Measurements from ENCODE around the gene HNRNPU. TPM values are rescaled to one million over a fixed set of nuclear protein-coding genes. Genes with fewer than 3 reads are reported as not detected.

HNRNPU gene
- polyA plus RNA-seq, 1 donor = 395 TPM

DNA sequence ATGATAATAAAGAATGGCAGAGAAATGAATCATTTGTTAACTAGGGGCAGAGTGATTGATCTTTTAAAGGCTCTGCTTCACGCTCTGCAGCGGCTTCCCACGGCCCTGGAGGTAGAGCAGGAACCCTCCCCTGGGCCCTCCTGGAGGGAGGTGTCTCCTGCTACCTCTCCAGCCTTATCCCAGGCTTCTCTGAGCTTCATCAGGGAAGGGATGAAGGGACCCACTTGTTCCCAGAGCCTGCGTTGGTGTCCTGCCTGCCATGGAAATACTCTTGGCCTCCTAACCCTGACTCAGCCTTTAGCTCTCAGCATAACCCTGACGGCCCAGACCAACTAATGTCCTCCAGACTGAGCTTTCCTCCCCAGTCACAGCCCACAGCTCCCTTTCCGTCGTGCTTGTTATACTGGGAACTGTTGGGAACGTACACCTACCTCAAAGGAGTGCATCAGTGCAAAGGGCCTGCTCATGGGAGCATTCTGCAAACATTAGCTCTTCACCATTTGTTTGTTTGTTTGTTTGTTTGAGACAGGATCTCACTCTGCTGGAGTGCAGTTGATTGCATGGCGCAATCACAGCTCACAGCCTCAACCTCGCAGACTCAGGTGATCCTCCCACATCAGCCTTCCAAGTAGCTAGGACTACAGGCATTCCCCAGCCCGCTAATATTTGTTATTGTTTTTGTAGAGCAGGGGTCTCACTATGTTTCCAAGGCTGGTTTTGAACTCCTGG, 17.4 kb upstream of the HNRNPU start:
- no peak for DNase-seq
- H3K27me3 ChIP-seq (ENCODE audit: control insufficient read depth, insufficient read depth, low read length) = no peaks in the 10 kb centered on the region
- no CpG with 5 or more reads among the region's 11 CpGs for WGBS (ENCODE audit: insufficient coverage, low lambda C conversion rate)
- no peaks in the 10 kb centered on the region for H3K4me1 ChIP-seq (ENCODE audit: control insufficient read depth, insufficient read depth, low read length)
- no peak overlapping the region for H3K27ac ChIP-seq (ENCODE audit: low read length)
- H3K4me3 ChIP-seq (ENCODE audit: low read length) = no peak overlapping the region
- H3K36me3 ChIP-seq (ENCODE audit: control insufficient read depth, insufficient read depth, low read length) = no peaks in the 10 kb centered on the region
- no peaks in the 10 kb centered on the region for H3K9me3 ChIP-seq (ENCODE audit: control insufficient read depth, low read depth, low read length)

GRCh38 chr1:244878681-244879080, 14.3 kb upstream of the HNRNPU start:
- DNase-seq = no peak
- Histone ChIP-seq H3K4me1 (ENCODE audit: control insufficient read depth, insufficient read depth, low read length) (no peaks in the 10 kb centered on the region), H3K36me3 (ENCODE audit: control insufficient read depth, insufficient read depth, low read length) (no peaks in the 10 kb centered on the region), H3K27me3 (ENCODE audit: control insufficient read depth, insufficient read depth, low read length) (no peaks in the 10 kb centered on the region), H3K9me3 (ENCODE audit: control insufficient read depth, low read depth, low read length) (no peaks in the 10 kb centered on the region), H3K4me3 (ENCODE audit: low read length) (no peak overlapping the region), H3K27ac (ENCODE audit: low read length) (no peak overlapping the region)
- 90% methylated on average over 2 of the region's 5 CpGs for WGBS (ENCODE audit: insufficient coverage, low lambda C conversion rate)

DNA sequence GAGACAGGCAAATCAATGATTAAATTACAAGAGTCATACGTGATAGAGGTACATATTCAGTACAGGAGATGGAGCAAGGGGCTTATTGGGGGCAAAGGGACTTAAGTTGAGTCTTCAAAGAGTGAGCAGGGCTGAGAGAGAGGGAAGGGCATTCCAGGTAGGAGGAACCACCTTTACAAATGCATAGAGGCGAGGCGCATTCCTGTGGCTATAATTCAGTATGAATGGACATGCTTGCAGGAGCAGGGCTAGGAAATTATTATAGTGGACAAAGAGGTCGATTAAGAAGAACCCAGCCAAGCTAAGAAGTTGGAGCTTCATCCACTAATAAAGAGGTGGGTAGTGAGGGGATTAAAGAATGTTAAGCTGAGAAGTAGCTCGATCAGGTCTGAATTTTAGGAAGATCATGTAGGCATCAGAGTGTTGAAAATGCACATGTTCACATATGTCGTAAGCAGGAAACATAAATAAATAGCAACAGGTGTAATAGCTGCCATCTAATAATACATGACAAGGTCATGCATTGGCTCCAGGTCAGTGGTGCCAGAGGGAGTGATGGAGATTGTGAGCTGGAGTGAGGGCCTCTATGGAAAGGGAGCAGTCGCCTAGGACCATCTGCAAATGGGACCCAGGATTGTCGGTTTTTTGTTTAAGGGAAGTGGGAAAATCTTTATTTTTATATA, 12.0 kb upstream of the HNRNPU start:
- no peak for DNase-seq
- Histone ChIP-seq H3K4me1 (ENCODE audit: control insufficient read depth, insufficient read depth, low read length) (no peaks in the 10 kb centered on the region), H3K9me3 (ENCODE audit: control insufficient read depth, low read depth, low read length) (no peaks in the 10 kb centered on the region), H3K36me3 (ENCODE audit: control insufficient read depth, insufficient read depth, low read length) (no peaks in the 10 kb centered on the region), H3K4me3 (ENCODE audit: low read length) (no peak overlapping the region), H3K27me3 (ENCODE audit: control insufficient read depth, insufficient read depth, low read length) (no peaks in the 10 kb centered on the region), H3K27ac (ENCODE audit: low read length) (no peak overlapping the region)
- 100% methylated on average over 2 of the region's 8 CpGs for WGBS (ENCODE audit: insufficient coverage, low lambda C conversion rate)

DNA sequence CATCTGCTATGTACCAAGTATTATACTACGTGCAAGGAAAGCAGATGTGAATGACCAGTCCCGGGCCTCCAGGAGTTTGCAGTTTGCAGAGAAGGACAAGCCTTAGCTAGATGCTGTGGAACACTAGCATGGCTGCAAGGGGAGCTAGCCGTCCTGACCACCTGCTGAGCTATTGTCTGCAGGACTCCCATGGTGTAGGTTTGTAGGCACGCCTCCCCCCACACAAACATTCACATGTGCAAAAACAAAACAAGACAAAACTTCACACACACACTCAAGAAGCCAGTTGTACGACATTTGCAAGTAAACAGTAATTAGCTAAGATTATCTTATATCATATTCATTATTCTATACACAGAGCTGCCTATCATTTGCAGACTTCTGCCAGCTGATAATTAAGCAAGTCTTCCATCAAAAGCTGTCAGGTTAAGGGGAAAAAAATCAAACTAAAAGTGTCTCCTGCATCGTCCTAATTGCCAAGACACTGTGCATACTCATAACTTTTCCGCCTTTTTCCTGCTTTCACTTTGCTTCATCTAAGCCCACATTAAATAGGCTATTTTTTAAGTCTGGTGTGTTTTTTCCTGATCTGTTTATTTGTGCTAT, 10.7 kb upstream of the HNRNPU start:
- Histone ChIP-seq H3K27ac (ENCODE audit: low read length) (no peak overlapping the region), H3K27me3 (ENCODE audit: control insufficient read depth, insufficient read depth, low read length) (no peaks in the 10 kb centered on the region), H3K36me3 (ENCODE audit: control insufficient read depth, insufficient read depth, low read length) (no peaks in the 10 kb centered on the region), H3K4me3 (ENCODE audit: low read length) (no peak overlapping the region), H3K9me3 (ENCODE audit: control insufficient read depth, low read depth, low read length) (no peaks in the 10 kb centered on the region), H3K4me1 (ENCODE audit: control insufficient read depth, insufficient read depth, low read length) (no peaks in the 10 kb centered on the region)
- DNase-seq = no peak
- WGBS (ENCODE audit: insufficient coverage, low lambda C conversion rate) = 83% methylated on average over 1 of the region's 7 CpGs

DNA sequence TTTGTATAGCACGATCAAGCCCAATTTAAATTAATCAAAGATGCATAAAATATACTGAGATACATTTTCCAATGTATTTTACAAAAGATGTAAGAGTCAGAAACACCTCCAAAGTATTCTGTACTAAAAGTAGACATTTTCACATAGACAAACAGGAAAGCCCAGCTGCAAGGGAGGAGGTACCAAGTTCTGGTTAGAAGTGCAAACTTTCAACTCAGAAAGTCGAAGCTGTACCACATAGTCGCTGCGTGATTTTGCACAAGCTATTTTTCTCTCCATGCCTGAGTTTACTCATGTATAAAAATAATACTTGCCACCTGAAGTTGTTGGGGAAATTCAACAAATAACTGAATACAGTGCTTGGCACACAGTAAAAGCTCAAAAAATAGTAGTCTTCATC, 5.6 kb upstream of the HNRNPU start:
- no peak overlapping the region for H3K27ac ChIP-seq (ENCODE audit: low read length)
- no peaks in the 10 kb centered on the region for H3K9me3 ChIP-seq (ENCODE audit: control insufficient read depth, low read depth, low read length)
- no peak for DNase-seq
- peaks cover 9% of the 10 kb centered on the region for H3K4me1 ChIP-seq (ENCODE audit: control insufficient read depth, insufficient read depth, low read length)
- no peaks in the 10 kb centered on the region for H3K27me3 ChIP-seq (ENCODE audit: control insufficient read depth, insufficient read depth, low read length)
- no peaks in the 10 kb centered on the region for H3K36me3 ChIP-seq (ENCODE audit: control insufficient read depth, insufficient read depth, low read length)
- no peak overlapping the region for H3K4me3 ChIP-seq (ENCODE audit: low read length)
- WGBS (ENCODE audit: insufficient coverage, low lambda C conversion rate) = no CpG with 5 or more reads among the region's 4 CpGs

DNA sequence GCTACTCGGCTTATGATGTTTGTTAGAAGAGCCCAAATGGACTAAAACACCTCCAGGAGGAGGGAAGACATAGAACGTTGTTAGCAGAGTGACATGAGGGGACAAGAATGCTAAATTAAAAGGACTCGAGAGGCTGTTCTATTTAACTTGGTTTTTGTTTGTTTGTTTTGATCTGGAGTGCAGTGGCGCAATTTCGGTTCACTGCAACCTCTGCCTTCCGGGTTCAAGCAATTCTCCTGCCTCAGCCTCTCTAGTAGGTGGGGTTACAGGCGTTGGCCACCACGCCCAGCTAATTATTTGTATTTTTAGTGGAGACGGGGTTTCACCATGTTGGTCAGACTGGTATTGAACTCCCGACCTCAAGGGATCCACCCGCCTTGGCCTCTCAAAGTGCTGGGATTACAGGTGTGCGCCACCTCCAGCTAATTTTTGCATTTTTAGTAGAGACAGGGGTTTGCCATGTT, 5.1 kb upstream of the HNRNPU start:
- H3K36me3 ChIP-seq (ENCODE audit: control insufficient read depth, insufficient read depth, low read length) = no peaks in the 10 kb centered on the region
- no peaks in the 10 kb centered on the region for H3K9me3 ChIP-seq (ENCODE audit: control insufficient read depth, low read depth, low read length)
- H3K4me3 ChIP-seq (ENCODE audit: low read length) = no peak overlapping the region
- peaks cover 9% of the 10 kb centered on the region for H3K4me1 ChIP-seq (ENCODE audit: control insufficient read depth, insufficient read depth, low read length)
- H3K27ac ChIP-seq (ENCODE audit: low read length) = no peak overlapping the region
- WGBS (ENCODE audit: insufficient coverage, low lambda C conversion rate) = no CpG with 5 or more reads among the region's 12 CpGs
- DNase-seq = no peak
- H3K27me3 ChIP-seq (ENCODE audit: control insufficient read depth, insufficient read depth, low read length) = no peaks in the 10 kb centered on the region

- no CpG with 5 or more reads among the region's 23 CpGs for WGBS (ENCODE audit: insufficient coverage, low lambda C conversion rate)
Measured at GRCh38 chr1:244868484-244869363, 4.4 kb upstream of the HNRNPU start.

GRCh38 chr1:244866355-244866754, 2.0 kb upstream of the HNRNPU start:
- Histone ChIP-seq H3K36me3 (ENCODE audit: control insufficient read depth, insufficient read depth, low read length) (peaks cover 4% of the 10 kb centered on the region), H3K9me3 (ENCODE audit: control insufficient read depth, low read depth, low read length) (no peaks in the 10 kb centered on the region), H3K27me3 (ENCODE audit: control insufficient read depth, insufficient read depth, low read length) (no peaks in the 10 kb centered on the region), H3K4me1 (ENCODE audit: control insufficient read depth, insufficient read depth, low read length) (peaks cover 9% of the 10 kb centered on the region), H3K4me3 (ENCODE audit: low read length) (no peak overlapping the region), H3K27ac (ENCODE audit: low read length) (no peak overlapping the region)
- no peak for DNase-seq
- WGBS (ENCODE audit: insufficient coverage, low lambda C conversion rate) = no CpG with 5 or more reads among the region's 1 CpG

More at GRCh38 chr1:244868484-244869363, 4.4 kb upstream of the HNRNPU start:
- no peaks in the 10 kb centered on the region for H3K9me3 ChIP-seq (ENCODE audit: control insufficient read depth, low read depth, low read length)
- no peaks in the 10 kb centered on the region for H3K36me3 ChIP-seq (ENCODE audit: control insufficient read depth, insufficient read depth, low read length)
- no peak overlapping the region for H3K27ac ChIP-seq (ENCODE audit: low read length)
- H3K4me3 ChIP-seq (ENCODE audit: low read length) = no peak overlapping the region
- no peak for DNase-seq
- peaks cover 9% of the 10 kb centered on the region for H3K4me1 ChIP-seq (ENCODE audit: control insufficient read depth, insufficient read depth, low read length)
- no peaks in the 10 kb centered on the region for H3K27me3 ChIP-seq (ENCODE audit: control insufficient read depth, insufficient read depth, low read length)

DNA sequence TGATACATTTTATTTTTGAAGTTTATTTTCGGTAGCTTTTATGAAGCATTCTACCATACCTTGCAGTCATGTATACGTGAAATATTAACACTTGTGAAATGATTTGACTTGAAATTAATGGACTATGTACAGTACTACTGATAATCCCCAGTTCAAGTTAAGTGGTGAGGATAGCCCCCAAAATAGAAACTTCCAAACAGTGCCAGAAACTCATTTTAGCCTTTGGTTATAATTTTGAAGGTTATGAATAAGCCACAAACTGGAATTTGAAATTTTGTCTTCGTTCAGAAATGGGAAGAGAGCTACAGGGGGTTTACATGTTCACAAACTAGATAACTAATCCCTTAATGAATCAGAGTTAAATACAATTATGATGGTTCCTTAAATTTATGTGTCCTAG, 1.5 kb upstream of the HNRNPU start:
- Histone ChIP-seq H3K27ac (ENCODE audit: low read length) (peak overlapping the region; percentile 100), H3K27me3 (ENCODE audit: control insufficient read depth, insufficient read depth, low read length) (no peaks in the 10 kb centered on the region), H3K4me1 (ENCODE audit: control insufficient read depth, insufficient read depth, low read length) (peaks cover 9% of the 10 kb centered on the region), H3K4me3 (ENCODE audit: low read length) (no peak overlapping the region), H3K36me3 (ENCODE audit: control insufficient read depth, insufficient read depth, low read length) (peaks cover 6% of the 10 kb centered on the region), H3K9me3 (ENCODE audit: control insufficient read depth, low read depth, low read length) (no peaks in the 10 kb centered on the region)
- WGBS (ENCODE audit: insufficient coverage, low lambda C conversion rate) = no CpG with 5 or more reads among the region's 3 CpGs
- no peak for DNase-seq

- no CpG with 5 or more reads among the region's 9 CpGs for WGBS (ENCODE audit: insufficient coverage, low lambda C conversion rate)
- no peaks in the 10 kb centered on the region for H3K27me3 ChIP-seq (ENCODE audit: control insufficient read depth, insufficient read depth, low read length)
- H3K9me3 ChIP-seq (ENCODE audit: control insufficient read depth, low read depth, low read length) = no peaks in the 10 kb centered on the region
- DNase-seq = no peak
- H3K4me1 ChIP-seq (ENCODE audit: control insufficient read depth, insufficient read depth, low read length) = peaks cover 13% of the 10 kb centered on the region
- peaks cover 14% of the 10 kb centered on the region for H3K36me3 ChIP-seq (ENCODE audit: control insufficient read depth, insufficient read depth, low read length)
- H3K27ac ChIP-seq (ENCODE audit: low read length) = peak overlapping the region; percentile 100
- H3K4me3 ChIP-seq (ENCODE audit: low read length) = peak overlapping the region; percentile 48
Measured at GRCh38 chr1:244865028-244865371, 657 bp upstream of the HNRNPU start.
